Spleen (tissue), 7 donors: ENCODE data around the gene OR51A7.

Experiments
- CTCF ChIP-seq, 11 experiments: fragments of 200-600 bp in 7 of 11; fragments of 450-650 bp in 4 of 11; sonication (generic) in 4 of 11; IDR thresholded peaks in 8 of 11; conservative IDR thresholded peaks in 3 of 11; 1 replicate in 7 of 11; 2 replicates in 4 of 11; pipeline versions ENCODE4 v1.4.0 to v1.8.0; 2016 to 2021; ENCODE audit warnings: antibody characterized with exemption in 11 of 11, inconsistent platforms in 4 of 11, mild to moderate bottlenecking in 1 of 11
- POLR2A ChIP-seq, 3 donors: fragments of 450-650 bp; IDR thresholded peaks; one replicate each; pipeline ENCODE4 v1.5.1; 2017; ENCODE audit warnings: antibody characterized with exemption in 3 of 3, mild to moderate bottlenecking in 1 of 3
- POLR2AphosphoS5 ChIP-seq, 3 donors: sonication (generic); formaldehyde crosslinking; IDR thresholded peaks; one replicate each; pipeline ENCODE4 v1.5.1; 2017; ENCODE audit warnings: antibody characterized with exemption in 3 of 3
- donor health status: DM: no; HTN: no; CAD: no; lungs with moderate emphysema.
- donor health status: DM: no; HTN: no; CAD: no.
- donor health status: DM: no; HTN: no; CAD: no.

GRCh38 chr11:4924239-4924638 lies 20.7 kb downstream of the OR51A7 start, which contains the start of gene OR51G1:
- no peak for TF ChIP-seq CTCF (IDR thresholded peaks at IDR 0.05 in 8 of 11, conservative IDR thresholded peaks at IDR 0.05 in 3 of 11)
- TF ChIP-seq POLR2A (IDR thresholded peaks at IDR 0.05): no peak
- no peak for TF ChIP-seq POLR2AphosphoS5 (IDR thresholded peaks at IDR 0.05)
